Ascending aorta (tissue), 2 donors: ENCODE results near the gene TYRP1. TPM values are rescaled to one million over a fixed set of nuclear protein-coding genes. Genes with fewer than 3 reads are reported as not detected.

Source experiments
- DNase-seq, 2 donors: peaks; one replicate each; pipeline ENCODE4 v3.0.0-alpha.2; 2019; ENCODE audit warnings: low spot score in 2 of 2
- H3K27ac ChIP-seq, 2 donors: fragments of 200-600 bp; sonication (generic); one replicate each; pipeline ENCODE4 v1.5.1; 2016 to 2017; ENCODE audit warnings: mild to moderate bottlenecking in 1 of 2
- H3K27me3 ChIP-seq: fragments of 200-600 bp; sonication (generic); one replicate; pipeline ENCODE4 v1.5.1; 2017
- H3K36me3 ChIP-seq, 2 donors: fragments of 200-600 bp; sonication (generic); one replicate each; pipeline ENCODE4 v1.5.1; 2016
- H3K4me1 ChIP-seq, 2 donors: fragments of 200-600 bp; sonication (generic); one replicate each; pipeline ENCODE4 v1.5.1; 2016 to 2017; ENCODE audit warnings: mild to moderate bottlenecking in 1 of 2
- H3K4me3 ChIP-seq, 2 donors: fragments of 200-600 bp; sonication (generic); one replicate each; pipeline ENCODE4 v1.5.1; 2016 to 2017; ENCODE audit warnings: mild to moderate bottlenecking in 1 of 2
- H3K9me3 ChIP-seq, 2 donors: fragments of 200-600 bp; sonication (generic); one replicate each; pipeline ENCODE4 v1.5.1; 2016
- intact Hi-C: fragments of 100-400 bp; cut with DNase I; formaldehyde crosslinking; loops from one replicate; pipeline ENCODE4 v1.15.1; 2023
- total RNA-seq: library from RNA; depleted of rRNA; stranded (reverse); fragments of >200 nt; gene quantifications from one replicate; pipeline ENCODE4 v1.1.0, GENCODE V29; 2016
- TF ChIP-seq, protein P1 (sequence below), 3 experiments: fragments of 200-600 bp in 2 of 3; fragments of 450-650 bp in 1 of 3; sonication (generic) in 2 of 3; IDR thresholded peaks; one replicate each; pipeline ENCODE4 v1.5.1; 2016 to 2019; ENCODE audit warnings: antibody characterized with exemption in 3 of 3, mild to moderate bottlenecking in 1 of 3, moderate library complexity in 1 of 3

The TYRP1 gene
- total RNA-seq, 1 donor from 2014 or later = not detected

DNA sequence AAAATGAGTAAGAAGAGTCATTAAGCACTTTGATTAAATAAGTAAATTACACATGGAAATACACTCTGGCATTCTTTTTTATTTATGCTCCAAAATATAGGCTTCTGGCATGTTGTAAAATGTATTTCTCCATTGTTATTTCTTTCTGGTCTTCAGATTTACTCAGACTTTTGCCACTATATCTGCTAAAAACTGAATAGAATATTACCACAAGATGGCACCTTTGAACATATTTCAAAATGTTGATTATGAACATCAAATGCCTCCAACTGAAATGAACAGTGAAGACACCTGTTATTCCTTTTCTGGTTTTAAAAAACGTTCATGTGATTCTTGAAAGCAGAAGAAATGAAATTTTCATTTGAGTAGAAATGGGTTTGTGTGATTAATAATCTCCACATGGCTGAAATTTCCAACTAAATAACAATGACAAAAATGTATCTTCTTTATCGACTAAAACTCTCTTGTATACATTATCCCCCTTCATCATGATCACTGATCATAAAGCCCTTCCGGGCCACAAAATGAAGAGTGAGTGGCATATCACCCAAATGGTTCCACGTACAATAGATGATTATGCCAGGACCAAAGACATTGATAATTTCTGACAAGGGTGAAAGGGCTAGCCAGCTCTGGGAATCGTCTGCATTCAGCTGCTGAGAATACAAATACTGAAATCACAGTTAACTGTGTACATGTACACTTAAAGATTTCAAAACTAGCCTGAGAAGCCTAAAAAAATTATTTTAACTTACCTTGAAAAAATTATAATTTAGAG lies 23.8 kb downstream of the TYRP1 start:
- no peaks in the 10 kb centered on the region for H3K36me3 ChIP-seq
- H3K9me3 ChIP-seq = no peaks in the 10 kb centered on the region
- DNase-seq = no peak
- intact Hi-C loops = loop anchor here (10.0 kb wide), 1 partner anchor 1718 kb away; no protein-coding TSS in a partner anchor
- no peaks in the 10 kb centered on the region for H3K27me3 ChIP-seq
- no peak overlapping the region for H3K27ac ChIP-seq
- H3K4me1 ChIP-seq = no peaks in the 10 kb centered on the region
- no peak overlapping the region for H3K4me3 ChIP-seq
- TF ChIP-seq, protein P1, sequence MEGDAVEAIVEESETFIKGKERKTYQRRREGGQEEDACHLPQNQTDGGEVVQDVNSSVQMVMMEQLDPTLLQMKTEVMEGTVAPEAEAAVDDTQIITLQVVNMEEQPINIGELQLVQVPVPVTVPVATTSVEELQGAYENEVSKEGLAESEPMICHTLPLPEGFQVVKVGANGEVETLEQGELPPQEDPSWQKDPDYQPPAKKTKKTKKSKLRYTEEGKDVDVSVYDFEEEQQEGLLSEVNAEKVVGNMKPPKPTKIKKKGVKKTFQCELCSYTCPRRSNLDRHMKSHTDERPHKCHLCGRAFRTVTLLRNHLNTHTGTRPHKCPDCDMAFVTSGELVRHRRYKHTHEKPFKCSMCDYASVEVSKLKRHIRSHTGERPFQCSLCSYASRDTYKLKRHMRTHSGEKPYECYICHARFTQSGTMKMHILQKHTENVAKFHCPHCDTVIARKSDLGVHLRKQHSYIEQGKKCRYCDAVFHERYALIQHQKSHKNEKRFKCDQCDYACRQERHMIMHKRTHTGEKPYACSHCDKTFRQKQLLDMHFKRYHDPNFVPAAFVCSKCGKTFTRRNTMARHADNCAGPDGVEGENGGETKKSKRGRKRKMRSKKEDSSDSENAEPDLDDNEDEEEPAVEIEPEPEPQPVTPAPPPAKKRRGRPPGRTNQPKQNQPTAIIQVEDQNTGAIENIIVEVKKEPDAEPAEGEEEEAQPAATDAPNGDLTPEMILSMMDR (IDR thresholded peaks at IDR 0.05) = peak in 1 of 3 experiments; percentile 19

DNA sequence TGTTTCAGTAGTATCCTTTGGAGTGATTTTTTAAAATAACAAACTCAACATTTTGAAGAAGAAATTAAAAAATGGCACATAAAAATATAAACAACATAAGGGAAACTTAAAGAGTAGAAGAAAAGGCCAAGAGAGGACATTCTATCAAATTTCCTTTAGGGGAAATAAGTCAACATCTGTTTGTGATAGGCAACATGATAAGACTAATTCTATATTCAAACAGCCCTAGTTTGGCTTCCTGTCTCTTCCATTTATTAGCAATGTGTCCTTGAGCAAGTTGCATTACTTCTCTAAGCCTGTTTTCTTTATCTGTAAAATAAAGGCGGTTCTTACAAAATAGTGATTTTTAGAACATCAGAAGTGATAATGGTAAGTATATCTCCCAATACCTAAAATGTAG lies 24.7 kb downstream of the TYRP1 start:
- Histone ChIP-seq H3K36me3 (no peaks in the 10 kb centered on the region), H3K4me1 (no peaks in the 10 kb centered on the region), H3K27ac (no peak overlapping the region), H3K9me3 (no peaks in the 10 kb centered on the region), H3K27me3 (no peaks in the 10 kb centered on the region), H3K4me3 (no peak overlapping the region)
- TF ChIP-seq, protein P1 (IDR thresholded peaks at IDR 0.05) = no peak
- intact Hi-C loops = loop anchor here (10.0 kb wide), 1 partner anchor 1717 kb away; no protein-coding TSS in a partner anchor
- DNase-seq = no peak

DNA sequence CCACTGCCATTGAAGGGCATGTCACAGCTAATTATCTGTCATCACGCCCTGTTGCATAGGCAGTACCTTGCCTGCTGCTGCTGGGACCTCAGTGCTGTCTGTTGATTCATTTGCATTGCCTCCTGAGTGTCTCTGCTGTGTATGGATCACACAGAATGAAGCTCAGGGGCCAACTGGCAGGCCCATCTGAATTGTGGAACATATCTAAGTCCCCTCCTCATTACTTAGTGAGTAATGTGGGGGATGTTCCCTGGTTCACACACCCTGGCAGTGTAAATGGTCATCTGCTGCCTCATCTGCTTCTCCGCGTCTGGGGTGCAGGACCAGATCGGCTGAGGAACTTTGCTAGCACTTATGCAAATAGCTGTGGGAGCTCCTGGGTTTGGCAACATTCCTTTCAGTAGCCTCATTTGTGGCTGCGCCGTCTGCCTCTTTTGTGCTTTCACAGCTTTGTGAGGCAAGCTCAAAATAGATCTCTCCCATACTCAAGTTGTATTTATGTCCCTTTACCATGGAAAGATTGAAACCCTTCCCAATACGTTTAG lies 25.4 kb downstream of the TYRP1 start:
- no peaks in the 10 kb centered on the region for H3K36me3 ChIP-seq
- H3K4me3 ChIP-seq = no peak overlapping the region
- no peaks in the 10 kb centered on the region for H3K9me3 ChIP-seq
- intact Hi-C loops = loop anchor here (1.0 to 10.0 kb wide), 2 partner anchors 166 to 1716 kb away; no protein-coding TSS in a partner anchor
- TF ChIP-seq, protein P1 (IDR thresholded peaks at IDR 0.05) = no peak
- no peak overlapping the region for H3K27ac ChIP-seq
- no peaks in the 10 kb centered on the region for H3K4me1 ChIP-seq
- no peaks in the 10 kb centered on the region for H3K27me3 ChIP-seq
- no peak for DNase-seq

DNA sequence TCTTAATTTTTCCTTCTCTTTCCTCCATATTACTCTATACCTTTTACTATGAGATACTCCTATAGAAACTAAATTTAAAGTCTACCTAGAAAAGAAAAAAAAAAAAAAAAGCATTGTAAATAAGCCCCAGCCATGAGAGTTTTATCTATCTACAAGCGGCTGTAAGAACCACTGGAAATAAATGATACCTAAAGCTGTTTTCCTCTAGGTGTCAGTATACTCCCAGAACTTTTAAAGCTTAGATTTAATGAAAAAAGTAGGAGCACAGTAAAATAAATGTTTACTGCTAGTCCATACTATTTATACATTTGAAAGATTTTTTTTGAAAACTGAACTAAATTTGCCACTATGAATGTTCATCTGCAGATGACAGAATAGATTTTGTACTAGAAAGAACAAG lies 26.2 kb downstream of the TYRP1 start:
- no peak for DNase-seq
- no peaks in the 10 kb centered on the region for H3K4me1 ChIP-seq
- intact Hi-C loops = loop anchor here (1.0 to 10.0 kb wide), 2 partner anchors 165 to 1715 kb away; no protein-coding TSS in a partner anchor
- no peaks in the 10 kb centered on the region for H3K36me3 ChIP-seq
- H3K4me3 ChIP-seq = no peak overlapping the region
- no peaks in the 10 kb centered on the region for H3K27me3 ChIP-seq
- H3K27ac ChIP-seq = no peak overlapping the region
- no peaks in the 10 kb centered on the region for H3K9me3 ChIP-seq
- TF ChIP-seq, protein P1 (IDR thresholded peaks at IDR 0.05) = peak in 2 of 3 experiments; percentile 40 to 56

DNA sequence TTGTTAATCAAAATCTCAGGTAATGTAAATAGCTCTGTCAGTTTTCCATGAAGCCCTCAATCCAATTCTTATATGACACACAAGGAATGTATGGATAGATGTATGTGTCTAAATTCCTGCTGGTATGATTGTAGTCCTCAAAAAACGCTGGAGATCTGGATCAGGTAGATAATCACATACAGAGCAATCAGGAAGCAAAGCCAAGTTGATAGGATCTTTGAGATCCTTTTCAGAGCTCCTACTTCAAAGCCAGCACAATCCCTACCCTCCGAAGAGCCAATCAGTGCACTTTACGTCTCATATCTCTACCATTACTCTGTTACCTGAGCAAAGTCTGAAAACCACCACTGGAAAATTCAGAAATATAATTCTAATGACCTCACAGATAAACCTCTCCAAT lies 27.4 kb downstream of the TYRP1 start:
- Histone ChIP-seq H3K27ac (no peak overlapping the region), H3K4me3 (no peak overlapping the region), H3K9me3 (no peaks in the 10 kb centered on the region), H3K27me3 (no peaks in the 10 kb centered on the region), H3K36me3 (no peaks in the 10 kb centered on the region), H3K4me1 (no peaks in the 10 kb centered on the region)
- intact Hi-C loops = loop anchor here (5.0 kb wide), 1 partner anchor 367 kb away; no protein-coding TSS in a partner anchor
- DNase-seq = no peak
- TF ChIP-seq, protein P1 (IDR thresholded peaks at IDR 0.05) = no peak
